Colonic mucosa (tissue), 4 donors: ENCODE data around the gene KCNJ11. TPM values are rescaled to one million over a fixed set of nuclear protein-coding genes. Genes with fewer than 3 reads are reported as not detected.

Source experiments
- DNase-seq: peaks from one replicate; pipeline ENCODE4 v3.0.0-alpha.2; 2020
- H3K27ac ChIP-seq: fragments of 200-600 bp; one replicate; pipeline ENCODE4 v1.8.0; 2021
- H3K27me3 ChIP-seq: fragments of 200-600 bp; one replicate; pipeline ENCODE4 v1.8.0; 2021
- H3K36me3 ChIP-seq: fragments of 200-600 bp; one replicate; pipeline ENCODE4 v1.8.0; 2021
- H3K4me1 ChIP-seq: fragments of 200-600 bp; one replicate; pipeline ENCODE4 v1.8.0; 2021; ENCODE audit warnings: mild to moderate bottlenecking
- H3K4me3 ChIP-seq: fragments of 200-600 bp; one replicate; pipeline ENCODE4 v1.8.0; 2021
- H3K9ac ChIP-seq, 2 donors: one replicate each; pipeline ENCODE4 v1.7.0; 2013; ENCODE audit warnings: control low read depth in 2 of 2, low read depth in 2 of 2, low read length in 2 of 2
- H3K9me3 ChIP-seq: fragments of 200-600 bp; one replicate; pipeline ENCODE4 v1.8.0; 2021
- intact Hi-C: fragments of 100-400 bp; cut with DNase I; formaldehyde crosslinking; loops from one replicate; pipeline ENCODE4 v1.14.1; 2022
- total RNA-seq, 2 donors: library from RNA; stranded (reverse); fragmentation: NEBNext Ultra II Directional in 1 of 2; extraction: Animal tissue kit (Norgen Biotek cat#: 25700) in 1 of 2; gene quantifications; one replicate each; pipeline ENCODE4 v1.2.1, GENCODE V29; 2021
- TF ChIP-seq, protein P1 (sequence below): fragments of 200-600 bp; IDR thresholded peaks from one replicate; pipeline ENCODE4 v1.8.0; 2022; ENCODE audit warnings: antibody characterized with exemption, mild to moderate bottlenecking
- donor health status: healthy.
- donor health status: DM: no; HTN: no; CAD: no.
- donor health status: DM: no; HTN: no; CAD: no.

The KCNJ11 gene
- total RNA-seq, 2 donors from 2014 or later: 1.4 to 2.9 TPM

GRCh38 chr11:17385492-17385891 lies 3.0 kb downstream of the KCNJ11 start:
- TF ChIP-seq, protein P1, sequence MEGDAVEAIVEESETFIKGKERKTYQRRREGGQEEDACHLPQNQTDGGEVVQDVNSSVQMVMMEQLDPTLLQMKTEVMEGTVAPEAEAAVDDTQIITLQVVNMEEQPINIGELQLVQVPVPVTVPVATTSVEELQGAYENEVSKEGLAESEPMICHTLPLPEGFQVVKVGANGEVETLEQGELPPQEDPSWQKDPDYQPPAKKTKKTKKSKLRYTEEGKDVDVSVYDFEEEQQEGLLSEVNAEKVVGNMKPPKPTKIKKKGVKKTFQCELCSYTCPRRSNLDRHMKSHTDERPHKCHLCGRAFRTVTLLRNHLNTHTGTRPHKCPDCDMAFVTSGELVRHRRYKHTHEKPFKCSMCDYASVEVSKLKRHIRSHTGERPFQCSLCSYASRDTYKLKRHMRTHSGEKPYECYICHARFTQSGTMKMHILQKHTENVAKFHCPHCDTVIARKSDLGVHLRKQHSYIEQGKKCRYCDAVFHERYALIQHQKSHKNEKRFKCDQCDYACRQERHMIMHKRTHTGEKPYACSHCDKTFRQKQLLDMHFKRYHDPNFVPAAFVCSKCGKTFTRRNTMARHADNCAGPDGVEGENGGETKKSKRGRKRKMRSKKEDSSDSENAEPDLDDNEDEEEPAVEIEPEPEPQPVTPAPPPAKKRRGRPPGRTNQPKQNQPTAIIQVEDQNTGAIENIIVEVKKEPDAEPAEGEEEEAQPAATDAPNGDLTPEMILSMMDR: no peak
- no peak for DNase-seq
- no peaks in the 10 kb centered on the region for H3K36me3 ChIP-seq
- intact Hi-C loops: loop anchor here (2.0 kb wide), 1 partner anchor 119 kb away; no protein-coding TSS in a partner anchor
- H3K4me1 ChIP-seq: peaks cover 4% of the 10 kb centered on the region
- H3K27me3 ChIP-seq: no peaks in the 10 kb centered on the region
- H3K4me3 ChIP-seq: no peak overlapping the region
- H3K9ac ChIP-seq: no peak overlapping the region
- no peaks in the 10 kb centered on the region for H3K9me3 ChIP-seq
- no peak overlapping the region for H3K27ac ChIP-seq

- DNase-seq: peak; percentile 80
- Histone ChIP-seq H3K4me1 (no peaks in the 10 kb centered on the region), H3K9me3 (no peaks in the 10 kb centered on the region), H3K4me3 (no peak overlapping the region), H3K36me3 (no peaks in the 10 kb centered on the region), H3K9ac (no peak overlapping the region), H3K27ac (no peak overlapping the region), H3K27me3 (no peaks in the 10 kb centered on the region)
- TF ChIP-seq, protein P1: peak; percentile 89
- intact Hi-C loops: loop anchor here (2.0 kb wide), 1 partner anchor 121 kb away; no protein-coding TSS in a partner anchor
Measured at GRCh38 chr11:17384002-17384511, 4.4 kb downstream of the KCNJ11 start.

GRCh38 chr11:17383461-17383860 lies 5.0 kb downstream of the KCNJ11 start:
- no peak for DNase-seq
- no peaks in the 10 kb centered on the region for H3K27me3 ChIP-seq
- TF ChIP-seq, protein P1: no peak
- intact Hi-C loops: no loop called here
- no peak overlapping the region for H3K9ac ChIP-seq
- H3K9me3 ChIP-seq: no peaks in the 10 kb centered on the region
- no peak overlapping the region for H3K27ac ChIP-seq
- no peaks in the 10 kb centered on the region for H3K36me3 ChIP-seq
- H3K4me1 ChIP-seq: no peaks in the 10 kb centered on the region
- no peak overlapping the region for H3K4me3 ChIP-seq

DNA sequence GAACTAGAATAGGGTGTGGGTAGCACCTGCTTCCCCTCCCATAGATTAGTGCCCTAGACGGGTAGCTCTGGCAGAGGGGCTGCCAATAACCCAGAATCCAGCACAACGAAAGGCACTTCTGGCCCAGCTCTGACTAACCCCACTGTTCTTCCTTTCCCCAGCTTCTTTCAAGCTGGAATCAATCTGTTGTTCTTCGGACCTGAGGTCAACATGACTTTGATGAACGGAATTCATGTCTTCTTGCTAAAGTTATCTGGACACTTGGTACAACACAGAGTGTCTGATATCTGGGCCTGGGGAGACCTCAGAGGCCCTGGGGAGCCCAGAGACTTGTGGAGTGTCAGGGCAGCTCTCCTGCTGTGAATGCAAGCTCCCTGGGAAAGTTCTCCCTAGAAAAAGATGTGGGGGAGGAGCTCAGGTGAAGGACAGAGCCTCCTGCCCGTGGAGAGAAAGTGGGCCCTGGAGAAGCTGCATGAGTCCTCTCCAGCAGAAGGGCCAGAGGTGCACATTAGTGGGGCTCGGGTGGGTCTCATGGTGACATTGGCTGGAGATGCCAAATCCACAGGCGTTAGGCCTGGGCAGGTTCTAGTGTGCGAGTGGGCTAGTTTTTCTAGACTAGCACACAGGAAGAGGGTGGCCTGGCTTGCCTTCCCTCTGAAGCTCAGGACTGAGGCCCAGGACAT lies 6.3 kb downstream of the KCNJ11 start:
- Histone ChIP-seq H3K9ac (no peak overlapping the region), H3K9me3 (no peaks in the 10 kb centered on the region), H3K27ac (no peak overlapping the region), H3K4me1 (no peaks in the 10 kb centered on the region), H3K4me3 (no peak overlapping the region), H3K27me3 (no peaks in the 10 kb centered on the region), H3K36me3 (no peaks in the 10 kb centered on the region)
- DNase-seq: no peak
- intact Hi-C loops: no loop called here
- TF ChIP-seq, protein P1: no peak

DNA sequence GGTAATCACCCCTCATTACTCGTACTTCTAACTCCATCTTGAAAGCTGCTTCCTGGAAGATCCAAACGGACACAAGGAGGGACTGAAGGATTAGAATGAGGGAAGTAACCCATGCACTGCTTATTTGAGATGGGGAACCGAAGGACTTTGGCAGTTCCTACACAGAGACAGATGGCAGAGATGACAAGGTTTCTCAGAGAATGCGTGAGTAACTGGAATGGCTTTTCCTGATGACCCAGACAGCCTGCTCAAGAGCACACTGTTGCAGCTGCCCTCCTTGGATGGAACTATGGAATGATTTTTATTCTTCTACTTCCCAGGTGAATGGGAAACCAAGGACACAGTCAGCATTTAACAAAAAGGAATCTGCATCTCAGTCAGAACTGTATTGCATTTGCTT lies 7.3 kb downstream of the KCNJ11 start:
- intact Hi-C loops: no loop called here

More for the DNA sequence above, 7.3 kb downstream of the KCNJ11 start:
- Histone ChIP-seq H3K4me3 (no peak overlapping the region), H3K36me3 (no peaks in the 10 kb centered on the region), H3K9ac (no peak overlapping the region), H3K9me3 (no peaks in the 10 kb centered on the region), H3K4me1 (no peaks in the 10 kb centered on the region), H3K27ac (no peak overlapping the region), H3K27me3 (no peaks in the 10 kb centered on the region)
- TF ChIP-seq, protein P1: no peak
- no peak for DNase-seq
